ENCODE results near the gene PTPN22.

- no peak for TF ChIP-seq BHLHE40 (IDR thresholded peaks at IDR 0.05; ENCODE audit: borderline replicate concordance)
- no peak for TF ChIP-seq NFRKB (IDR thresholded peaks at IDR 0.05)
- TF ChIP-seq SP1 (IDR thresholded peaks at IDR 0.05): no peak
- no peak for TF ChIP-seq HDGF (IDR thresholded peaks at IDR 0.05; ENCODE audit: borderline replicate concordance)
- TF ChIP-seq L3MBTL2 (conservative IDR thresholded peaks at IDR 0.05): no peak
- no peak for TF ChIP-seq FOXA1 (IDR thresholded peaks at IDR 0.05)
- TF ChIP-seq FOXM1 (IDR thresholded peaks at IDR 0.05; ENCODE audit: borderline replicate concordance): no peak
- TF ChIP-seq SUZ12 (IDR thresholded peaks at IDR 0.05): no peak
These were observed 82.7 kb downstream of the PTPN22 start for GRCh38 chr1:113788802-113789201.
